Measurements from ENCODE around the gene DFFB.
A peak's percentile ranks its signal among the peaks of the same experiment; 100 is the strongest.

DNA sequence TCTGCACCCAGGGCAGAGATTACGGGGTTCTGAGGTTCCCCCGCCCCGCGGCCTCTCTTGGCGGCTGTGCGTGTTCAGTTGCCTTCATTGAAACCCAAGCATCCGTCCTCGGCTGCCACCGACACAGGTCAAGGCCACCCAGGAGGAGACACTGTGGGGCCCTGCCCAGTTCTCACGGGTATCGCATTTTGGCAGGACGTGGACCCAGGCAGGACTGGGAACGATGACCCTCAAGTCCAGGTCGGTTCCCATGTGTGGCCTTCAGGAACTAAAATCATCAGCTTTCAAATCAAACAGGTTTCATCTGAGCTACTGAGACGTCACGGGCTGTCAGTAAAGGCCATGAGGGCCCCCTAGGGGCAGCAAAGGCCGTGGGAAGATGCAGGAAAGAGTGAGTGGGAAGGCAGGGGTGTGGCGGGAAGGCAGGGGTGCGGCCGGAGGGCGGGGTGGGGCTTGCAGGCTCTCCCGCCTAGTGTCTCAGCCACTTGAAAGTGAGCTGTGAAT, 49.8 kb downstream of the DFFB start:
- TF ChIP-seq, protein P1, sequence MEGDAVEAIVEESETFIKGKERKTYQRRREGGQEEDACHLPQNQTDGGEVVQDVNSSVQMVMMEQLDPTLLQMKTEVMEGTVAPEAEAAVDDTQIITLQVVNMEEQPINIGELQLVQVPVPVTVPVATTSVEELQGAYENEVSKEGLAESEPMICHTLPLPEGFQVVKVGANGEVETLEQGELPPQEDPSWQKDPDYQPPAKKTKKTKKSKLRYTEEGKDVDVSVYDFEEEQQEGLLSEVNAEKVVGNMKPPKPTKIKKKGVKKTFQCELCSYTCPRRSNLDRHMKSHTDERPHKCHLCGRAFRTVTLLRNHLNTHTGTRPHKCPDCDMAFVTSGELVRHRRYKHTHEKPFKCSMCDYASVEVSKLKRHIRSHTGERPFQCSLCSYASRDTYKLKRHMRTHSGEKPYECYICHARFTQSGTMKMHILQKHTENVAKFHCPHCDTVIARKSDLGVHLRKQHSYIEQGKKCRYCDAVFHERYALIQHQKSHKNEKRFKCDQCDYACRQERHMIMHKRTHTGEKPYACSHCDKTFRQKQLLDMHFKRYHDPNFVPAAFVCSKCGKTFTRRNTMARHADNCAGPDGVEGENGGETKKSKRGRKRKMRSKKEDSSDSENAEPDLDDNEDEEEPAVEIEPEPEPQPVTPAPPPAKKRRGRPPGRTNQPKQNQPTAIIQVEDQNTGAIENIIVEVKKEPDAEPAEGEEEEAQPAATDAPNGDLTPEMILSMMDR (conservative IDR thresholded peaks at IDR 0.05; ENCODE audit: low read depth, low read length): peak; percentile 54
- TF ChIP-seq EZH2phosphoT487 (IDR thresholded peaks at IDR 0.05; ENCODE audit: borderline replicate concordance, low read length) (no peak), EZH2 (IDR thresholded peaks at IDR 0.05; ENCODE audit: low read length, unreplicated experiment) (no peak)
